GM18526 (cell line): ENCODE data around the gene EIF4G1.

Experiments
- POLR2A ChIP-seq: IDR thresholded peaks from 3 replicates; pipeline ENCODE4 v1.6.1; 2011; ENCODE audit not compliant: insufficient read length; ENCODE audit errors: extremely low read depth

Gene EIF4G1

GRCh38 chr3:184381261-184382224 is 67.1 kb downstream of the EIF4G1 start:
- no peak for TF ChIP-seq POLR2A

GRCh38 chr3:184382326-184383032 is 68.1 kb downstream of the EIF4G1 start:
- TF ChIP-seq POLR2A = no peak

- no peak for TF ChIP-seq POLR2A
These were observed 68.8 kb downstream of the EIF4G1 start for GRCh38 chr3:184383033-184383740.

- TF ChIP-seq POLR2A = no peak
These were observed 69.9 kb downstream of the EIF4G1 start for GRCh38 chr3:184384342-184384741.
